A673 (cell line): ENCODE measurements around the gene RNF213. TPM values are rescaled to one million over a fixed set of nuclear protein-coding genes. Genes with fewer than 3 reads are reported as not detected.

Source experiments
- BruUV-seq: library from RNA; stranded (reverse); fragments of 400-500 nt; replicated peaks from 2 replicates; lab custom pipeline; 2021; lab: Mats Ljungman, UMichigan
- CTCF ChIA-PET: fragments of 300-600 bp; sonication (Branson Sonifier 250); formaldehyde crosslinking; loops from one replicate; lab custom pipeline; 2022; ENCODE audit warnings: antibody characterized with exemption; lab: Charles Lee
- POLR2A ChIA-PET: fragments of 300-600 bp; sonication (Branson Sonifier 250); formaldehyde crosslinking; loops from one replicate; lab custom pipeline; 2022; ENCODE audit warnings: antibody characterized with exemption; ENCODE audit not compliant: low non-redundant PET; lab: Charles Lee
- DNase-seq: peaks from one replicate; pipeline ENCODE4 v3.0.0-alpha.2; 2015; ENCODE audit warnings: low spot score
- H3K27ac ChIP-seq: fragments of 200-600 bp; sonication (generic); 2 replicates; pipeline ENCODE4 v1.5.1; 2016; ENCODE audit warnings: mixed run types, low read depth, mild to moderate bottlenecking, mixed read lengths, antibody characterized with exemption, low read length; ENCODE audit not compliant: poor library complexity, severe bottlenecking
- H3K27me3 ChIP-seq: fragments of 200-600 bp; sonication (generic); replicated peaks from 2 replicates; pipeline ENCODE4 v1.6.1; 2017; ENCODE audit warnings: mixed run types, low read depth, mild to moderate bottlenecking, mixed read lengths, antibody characterized with exemption, low read length; ENCODE audit not compliant: insufficient read depth, poor library complexity
- H3K36me3 ChIP-seq: fragments of 200-600 bp; sonication (generic); 2 replicates; pipeline ENCODE4 v1.6.1; 2016; ENCODE audit warnings: mixed run types, mild to moderate bottlenecking, mixed read lengths, antibody characterized with exemption, low read length; ENCODE audit not compliant: insufficient read depth, poor library complexity, severe bottlenecking
- H3K4me1 ChIP-seq: fragments of 200-600 bp; sonication (generic); 2 replicates; pipeline ENCODE4 v1.6.1; 2017; ENCODE audit warnings: mixed run types, mild to moderate bottlenecking, mixed read lengths, antibody characterized with exemption, low read length; ENCODE audit not compliant: insufficient read depth, poor library complexity, severe bottlenecking
- H3K4me3 ChIP-seq: fragments of 200-600 bp; sonication (generic); 2 replicates; pipeline ENCODE4 v1.5.1; 2016; ENCODE audit warnings: low read depth, mixed run types, mild to moderate bottlenecking, mixed read lengths, low read length; ENCODE audit not compliant: poor library complexity, severe bottlenecking
- H3K9me3 ChIP-seq: fragments of 200-600 bp; sonication (generic); 2 replicates; pipeline ENCODE4 v1.6.1; 2016; ENCODE audit warnings: mixed run types, low read depth, mild to moderate bottlenecking, mixed read lengths, antibody characterized with exemption, low read length; ENCODE audit not compliant: poor library complexity, severe bottlenecking
- CTCF ChIP-seq: fragments of 300-800, 200-600 bp; sonication (generic); conservative IDR thresholded peaks from 2 replicates; pipeline ENCODE4 v1.5.1; 2017; ENCODE audit warnings: low read depth, mild to moderate bottlenecking, antibody characterized with exemption, low read length, moderate library complexity, mixed read lengths
- EZH2 ChIP-seq: fragments of 200-600 bp; sonication (generic); IDR thresholded peaks from 2 replicates; pipeline ENCODE4 v1.6.1; 2017; ENCODE audit warnings: borderline replicate concordance, low read depth, mild to moderate bottlenecking, mixed read lengths, antibody characterized with exemption, low read length; ENCODE audit not compliant: poor library complexity, severe bottlenecking
- intact Hi-C: fragments of 100-400 bp; cut with micrococcal nuclease; formaldehyde crosslinking; loops from one replicate; pipeline ENCODE4 v1.10.0; 2022; ENCODE audit not compliant: unreplicated experiment
- total RNA-seq: library from RNA; stranded (reverse); gene quantifications from 2 replicates; pipeline ENCODE4 v1.2.3, GENCODE V29; 2021

Gene RNF213
- total RNA-seq, 1 experiment from 2014 or later = 78.0 TPM

GRCh38 chr17:80416260-80416939 is 155.7 kb downstream of the RNF213 start:
- H3K36me3 ChIP-seq = no peaks in the 10 kb centered on the region
- CTCF ChIA-PET = interaction anchor here (0.7 kb wide), 1 partner anchor 11 kb away, joined by 3 read pairs; no protein-coding TSS in a partner anchor
- no peaks in the 10 kb centered on the region for H3K4me1 ChIP-seq
- H3K27me3 ChIP-seq = no peaks in the 10 kb centered on the region
- H3K27ac ChIP-seq = no peak overlapping the region
- TF ChIP-seq CTCF = no peak
- TF ChIP-seq EZH2 = no peak
- peak overlapping the region; percentile 88 for H3K4me3 ChIP-seq
- BruUV-seq = no TSS peak
- POLR2A ChIA-PET = interaction anchor here (0.6 kb wide), 1 partner anchor 42 kb away, joined by 4 read pairs; no protein-coding TSS in a partner anchor
- intact Hi-C loops = no loop called here
- DNase-seq = no peak
- H3K9me3 ChIP-seq = no peaks in the 10 kb centered on the region

GRCh38 chr17:80416940-80417293 is 156.3 kb downstream of the RNF213 start:
- H3K9me3 ChIP-seq = no peaks in the 10 kb centered on the region
- intact Hi-C loops = no loop called here
- H3K4me3 ChIP-seq = no peak overlapping the region
- CTCF ChIA-PET = interaction anchor here (0.6 kb wide), 1 partner anchor 382 kb away, joined by 4 read pairs; no protein-coding TSS in a partner anchor
- no TSS peak for BruUV-seq
- no peak overlapping the region for H3K27ac ChIP-seq
- DNase-seq = no peak
- POLR2A ChIA-PET = no interaction called here
- H3K4me1 ChIP-seq = no peaks in the 10 kb centered on the region
- no peaks in the 10 kb centered on the region for H3K27me3 ChIP-seq
- H3K36me3 ChIP-seq = no peaks in the 10 kb centered on the region
- TF ChIP-seq EZH2 = no peak
- TF ChIP-seq CTCF = no peak

GRCh38 chr17:80418589-80418988 is 157.9 kb downstream of the RNF213 start:
- ChIA-PET CTCF (interaction anchor here (0.7 kb wide), 1 partner anchor 10 kb away, joined by 12 read pairs; no protein-coding TSS in a partner anchor), POLR2A (no interaction called here)
- Histone ChIP-seq H3K27ac (no peak overlapping the region), H3K9me3 (no peaks in the 10 kb centered on the region), H3K27me3 (no peaks in the 10 kb centered on the region), H3K4me1 (no peaks in the 10 kb centered on the region), H3K4me3 (no peak overlapping the region), H3K36me3 (no peaks in the 10 kb centered on the region)
- intact Hi-C loops = no loop called here
- DNase-seq = no peak
- TF ChIP-seq EZH2 = no peak
- TF ChIP-seq CTCF = no peak
- BruUV-seq = no TSS peak
